MV-4-11 (cell line): ENCODE data around the gene HDAC4.

Experiments
- DNase-seq: peaks from one replicate; lab custom pipeline; 2025; lab: John Stamatoyannopoulos, UW

HDAC4 gene

GRCh38 chr2:239396881-239397681, 3.7 kb downstream of the HDAC4 start:
- no peak for DNase-seq

- no peak for DNase-seq
Observed at GRCh38 chr2:239395524-239395923, 5.3 kb downstream of the HDAC4 start.

- no peak for DNase-seq
Observed at GRCh38 chr2:239394978-239395377, 5.8 kb downstream of the HDAC4 start.

GRCh38 chr2:239394346-239394945, 6.4 kb downstream of the HDAC4 start:
- no peak for DNase-seq

- no peak for DNase-seq
Observed at GRCh38 chr2:239393941-239394340, 6.9 kb downstream of the HDAC4 start.

GRCh38 chr2:239393388-239393940, 7.4 kb downstream of the HDAC4 start:
- peak; percentile 16 for DNase-seq

- no peak for DNase-seq
Observed at GRCh38 chr2:239392688-239393387, 8.0 kb downstream of the HDAC4 start.

- DNase-seq: no peak
Observed at GRCh38 chr2:239392072-239392357, 8.8 kb downstream of the HDAC4 start.

GRCh38 chr2:239391286-239392071, 9.3 kb downstream of the HDAC4 start:
- no peak for DNase-seq

GRCh38 chr2:239390546-239391285, 10.1 kb downstream of the HDAC4 start:
- DNase-seq: no peak

GRCh38 chr2:239389414-239390329, 11.1 kb downstream of the HDAC4 start:
- no peak for DNase-seq

- DNase-seq: no peak
Observed at GRCh38 chr2:239388236-239389151, 12.3 kb downstream of the HDAC4 start.

- no peak for DNase-seq
Observed at GRCh38 chr2:239387811-239388210, 13.0 kb downstream of the HDAC4 start.

- no peak for DNase-seq
Observed at GRCh38 chr2:239386872-239387445, 13.9 kb downstream of the HDAC4 start.

GRCh38 chr2:239386001-239386670, 14.7 kb downstream of the HDAC4 start:
- DNase-seq: no peak

GRCh38 chr2:239385096-239386000, 15.5 kb downstream of the HDAC4 start:
- no peak for DNase-seq

- no peak for DNase-seq
Observed at GRCh38 chr2:239383759-239384156, 17.1 kb downstream of the HDAC4 start.
